SU-DHL-6 (cell line): Measurements from ENCODE around the gene SLC38A3.

Experiments
- H2AFZ ChIP-seq: fragments of 200-600 bp; sonication (generic); 2 replicates; pipeline ENCODE4 v1.6.1; 2014; ENCODE audit warnings: low read depth, mild to moderate bottlenecking, moderate library complexity, mixed read lengths, antibody characterized with exemption, low read length; ENCODE audit not compliant: severe bottlenecking
- H3F3A ChIP-seq: fragments of 200-600 bp; shearing (Covaris generic); 2 replicates; pipeline ENCODE4 v1.6.0; 2016; ENCODE audit warnings: antibody characterized with exemption, mild to moderate bottlenecking; ENCODE audit not compliant: insufficient read depth
- H3K27ac ChIP-seq: fragments of 200-600 bp; sonication (generic); 2 replicates; pipeline ENCODE4 v1.5.1; 2016; ENCODE audit warnings: low read depth, mild to moderate bottlenecking, low read length, moderate library complexity, mixed read lengths
- H3K27me3 ChIP-seq: fragments of 200-600 bp; sonication (generic), shearing (Covaris generic); 2 replicates; pipeline ENCODE4 v1.6.0; 2014; ENCODE audit warnings: mild to moderate bottlenecking, low read length
- H3K36me3 ChIP-seq: fragments of 200-600 bp; sonication (generic); 2 replicates; pipeline ENCODE4 v1.6.1; 2014; ENCODE audit warnings: mild to moderate bottlenecking, low read length, mixed read lengths
- H3K4me2 ChIP-seq: fragments of 300-600, 200-600 bp; shearing (Covaris generic), sonication (generic); 2 replicates; pipeline ENCODE4 v1.6.0; 2014; ENCODE audit warnings: low read length, low read depth, mild to moderate bottlenecking; ENCODE audit not compliant: poor library complexity, severe bottlenecking
- H3K4me3 ChIP-seq: fragments of 200-600 bp; sonication (generic); 2 replicates; pipeline ENCODE4 v1.5.1; 2014; ENCODE audit warnings: antibody characterized with exemption, low read length, mild to moderate bottlenecking, mixed read lengths; ENCODE audit not compliant: insufficient read depth, poor library complexity, severe bottlenecking
- H3K79me2 ChIP-seq: fragments of 200-600 bp; sonication (generic); 2 replicates; pipeline ENCODE4 v1.6.1; 2014; ENCODE audit warnings: mild to moderate bottlenecking, low read length, moderate library complexity; ENCODE audit not compliant: insufficient read depth
- H3K9ac ChIP-seq: fragments of 200-600 bp; sonication (generic); 2 replicates; pipeline ENCODE4 v1.7.0; 2014; ENCODE audit warnings: mild to moderate bottlenecking, low read length
- H3K9me2 ChIP-seq: fragments of 200-600 bp; sonication (generic); replicated peaks from 2 replicates; pipeline ENCODE4 v1.6.1; 2014; ENCODE audit warnings: low read length; ENCODE audit not compliant: insufficient read depth
- H3K9me3 ChIP-seq: fragments of 200-600 bp; sonication (generic); 2 replicates; pipeline ENCODE4 v1.6.1; 2014; ENCODE audit warnings: low read length, mixed read lengths; ENCODE audit not compliant: insufficient read depth
- H4K20me1 ChIP-seq: fragments of 200-600 bp; sonication (generic); 2 replicates; pipeline ENCODE4 v1.6.1; 2014; ENCODE audit warnings: low read depth, mild to moderate bottlenecking, antibody characterized with exemption, low read length, moderate library complexity, mixed read lengths
- CTCF ChIP-seq: fragments of 200-600 bp; sonication (generic); IDR thresholded peaks from one replicate; pipeline ENCODE4 v1.5.1; 2017; ENCODE audit warnings: antibody characterized with exemption, mild to moderate bottlenecking, low read length, moderate library complexity; ENCODE audit not compliant: insufficient read depth, poor library complexity, severe bottlenecking
- EZH2phosphoT487 ChIP-seq: fragments of 200-600 bp; sonication (generic), shearing (Covaris generic); conservative IDR thresholded peaks from 2 replicates; pipeline ENCODE4 v1.6.1; 2018; ENCODE audit warnings: mild to moderate bottlenecking, antibody characterized with exemption, low read length, moderate library complexity, mixed read lengths

Gene SLC38A3

GRCh38 chr3:50213373-50213772, 8.3 kb downstream of the SLC38A3 start:
- no peak overlapping the region for H2AFZ ChIP-seq
- H3K9me2 ChIP-seq: no peaks in the 10 kb centered on the region
- H3F3A ChIP-seq: no peaks in the 10 kb centered on the region
- no peak for TF ChIP-seq CTCF
- no peak for TF ChIP-seq EZH2phosphoT487
- no peak overlapping the region for H3K9ac ChIP-seq
- no peak overlapping the region for H3K4me2 ChIP-seq
- no peaks in the 10 kb centered on the region for H3K9me3 ChIP-seq
- H4K20me1 ChIP-seq: no peaks in the 10 kb centered on the region
- no peaks in the 10 kb centered on the region for H3K79me2 ChIP-seq
- H3K27ac ChIP-seq: no peak overlapping the region
- H3K27me3 ChIP-seq: no peaks in the 10 kb centered on the region
- no peak overlapping the region for H3K4me3 ChIP-seq
- no peaks in the 10 kb centered on the region for H3K36me3 ChIP-seq

GRCh38 chr3:50214824-50215223, 9.8 kb downstream of the SLC38A3 start:
- Histone ChIP-seq H3K9ac (no peak overlapping the region), H2AFZ (no peak overlapping the region), H3K9me2 (no peaks in the 10 kb centered on the region), H3K36me3 (no peaks in the 10 kb centered on the region), H3K4me2 (no peak overlapping the region), H3K79me2 (no peaks in the 10 kb centered on the region), H3K27ac (no peak overlapping the region), H3K9me3 (no peaks in the 10 kb centered on the region), H3F3A (no peaks in the 10 kb centered on the region), H4K20me1 (no peaks in the 10 kb centered on the region), H3K27me3 (no peaks in the 10 kb centered on the region), H3K4me3 (no peak overlapping the region)
- TF ChIP-seq CTCF (no peak), EZH2phosphoT487 (no peak)

GRCh38 chr3:50215529-50215928, 10.5 kb downstream of the SLC38A3 start:
- H3K27ac ChIP-seq: no peak overlapping the region
- TF ChIP-seq EZH2phosphoT487: no peak
- no peak for TF ChIP-seq CTCF
- H3K9ac ChIP-seq: no peak overlapping the region
- no peak overlapping the region for H3K4me3 ChIP-seq
- no peak overlapping the region for H2AFZ ChIP-seq
- no peaks in the 10 kb centered on the region for H3K27me3 ChIP-seq
- no peaks in the 10 kb centered on the region for H3K79me2 ChIP-seq
- no peaks in the 10 kb centered on the region for H3K9me2 ChIP-seq
- no peaks in the 10 kb centered on the region for H4K20me1 ChIP-seq
- H3F3A ChIP-seq: no peaks in the 10 kb centered on the region
- H3K4me2 ChIP-seq: no peak overlapping the region
- no peaks in the 10 kb centered on the region for H3K9me3 ChIP-seq
- H3K36me3 ChIP-seq: no peaks in the 10 kb centered on the region

DNA sequence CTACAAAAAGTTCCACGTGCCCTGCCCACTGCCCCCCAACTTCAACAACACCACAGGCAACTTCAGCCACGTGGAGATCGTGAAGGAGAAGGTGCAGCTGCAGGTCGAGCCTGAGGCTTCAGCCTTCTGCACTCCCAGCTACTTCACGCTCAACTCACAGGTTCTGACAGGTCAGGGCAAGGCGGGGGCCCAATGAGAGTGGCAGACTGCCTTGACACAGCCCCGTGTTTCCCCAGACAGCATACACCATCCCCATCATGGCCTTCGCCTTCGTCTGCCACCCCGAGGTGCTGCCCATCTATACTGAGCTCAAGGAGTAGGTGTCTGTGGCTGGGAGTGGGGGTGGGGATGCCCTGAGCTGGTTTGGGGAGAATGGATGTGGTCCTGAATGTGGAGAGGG, 12.6 kb downstream of the SLC38A3 start:
- H2AFZ ChIP-seq: no peak overlapping the region
- H3F3A ChIP-seq: no peaks in the 10 kb centered on the region
- no peaks in the 10 kb centered on the region for H3K9me3 ChIP-seq
- H3K4me2 ChIP-seq: no peak overlapping the region
- no peaks in the 10 kb centered on the region for H3K79me2 ChIP-seq
- no peaks in the 10 kb centered on the region for H3K36me3 ChIP-seq
- no peak for TF ChIP-seq EZH2phosphoT487
- no peak overlapping the region for H3K27ac ChIP-seq
- H4K20me1 ChIP-seq: no peaks in the 10 kb centered on the region
- no peaks in the 10 kb centered on the region for H3K9me2 ChIP-seq
- H3K27me3 ChIP-seq: no peaks in the 10 kb centered on the region
- H3K4me3 ChIP-seq: no peak overlapping the region
- H3K9ac ChIP-seq: no peak overlapping the region
